HL-60/S4 treated with retinoic acid at 250 ng/mL for 4 days and 3 days (cell line): Measurements from ENCODE around the gene TCL1A.

ENCODE experiments used
- in situ Hi-C: fragments of 300-500 bp; cut with MboI; formaldehyde crosslinking; loops from 2 replicates; pipeline ENCODE4 v1.7.0; 2022; ENCODE audit warnings: low sequenced_read_pairs

The TCL1A gene

GRCh38 chr14:95707327-95707726, 6.6 kb downstream of the TCL1A start:
- in situ Hi-C loops: no loop called here

GRCh38 chr14:95705518-95705917, 8.4 kb downstream of the TCL1A start:
- in situ Hi-C loops: no loop called here

- in situ Hi-C loops: no loop called here
Observed at GRCh38 chr14:95703805-95704204, 10.1 kb downstream of the TCL1A start.

- in situ Hi-C loops: no loop called here
Observed at GRCh38 chr14:95703341-95703740, 10.6 kb downstream of the TCL1A start.

GRCh38 chr14:95701846-95702221, 12.1 kb downstream of the TCL1A start:
- in situ Hi-C loops: no loop called here

- in situ Hi-C loops: no loop called here
Observed at GRCh38 chr14:95700221-95700976, 13.5 kb downstream of the TCL1A start.

GRCh38 chr14:95699412-95699811, 14.5 kb downstream of the TCL1A start:
- in situ Hi-C loops: loop anchor here (25.0 kb wide), 1 partner anchor 262 kb away; no protein-coding TSS in a partner anchor

- in situ Hi-C loops: loop anchor here (25.0 kb wide), 1 partner anchor 261 kb away; no protein-coding TSS in a partner anchor
Observed at GRCh38 chr14:95698287-95698686, 15.6 kb downstream of the TCL1A start.

- in situ Hi-C loops: loop anchor here (25.0 kb wide), 1 partner anchor 260 kb away; no protein-coding TSS in a partner anchor
Observed at GRCh38 chr14:95697764-95698163, 16.2 kb downstream of the TCL1A start.

GRCh38 chr14:95696741-95697140, 17.2 kb downstream of the TCL1A start:
- in situ Hi-C loops: loop anchor here (25.0 kb wide), 1 partner anchor 259 kb away; no protein-coding TSS in a partner anchor

GRCh38 chr14:95695913-95696312, 18.0 kb downstream of the TCL1A start:
- in situ Hi-C loops: loop anchor here (25.0 kb wide), 1 partner anchor 259 kb away; no protein-coding TSS in a partner anchor

- in situ Hi-C loops: loop anchor here (25.0 kb wide), 1 partner anchor 258 kb away; no protein-coding TSS in a partner anchor
Observed at GRCh38 chr14:95695051-95695450, 18.9 kb downstream of the TCL1A start.

GRCh38 chr14:95692109-95692508, 21.8 kb downstream of the TCL1A start:
- in situ Hi-C loops: loop anchor here (25.0 kb wide), 1 partner anchor 255 kb away; no protein-coding TSS in a partner anchor

GRCh38 chr14:95691591-95691990, 22.3 kb downstream of the TCL1A start:
- in situ Hi-C loops: loop anchor here (25.0 kb wide), 1 partner anchor 254 kb away; no protein-coding TSS in a partner anchor

GRCh38 chr14:95690815-95691214, 23.1 kb downstream of the TCL1A start:
- in situ Hi-C loops: loop anchor here (25.0 kb wide), 1 partner anchor 254 kb away; no protein-coding TSS in a partner anchor

- in situ Hi-C loops: loop anchor here (25.0 kb wide), 1 partner anchor 252 kb away; no protein-coding TSS in a partner anchor
Observed at GRCh38 chr14:95689441-95689840, 24.5 kb downstream of the TCL1A start.

GRCh38 chr14:95686935-95687334, 27.0 kb downstream of the TCL1A start:
- in situ Hi-C loops: loop anchor here (25.0 kb wide), 1 partner anchor 250 kb away; no protein-coding TSS in a partner anchor

- in situ Hi-C loops: loop anchor here (25.0 kb wide), 1 partner anchor 249 kb away; no protein-coding TSS in a partner anchor
Observed at GRCh38 chr14:95685978-95686922, 27.7 kb downstream of the TCL1A start, which contains the start of gene TCL1B. TCL1B (plus strand) TSS chr14:95686426; CDS start chr14:95686468, 42 bp downstream.

- in situ Hi-C loops: loop anchor here (25.0 kb wide), 1 partner anchor 246 kb away; no protein-coding TSS in a partner anchor
Observed at GRCh38 chr14:95683793-95684192, 30.1 kb downstream of the TCL1A start.

GRCh38 chr14:95681153-95681552, 32.8 kb downstream of the TCL1A start:
- in situ Hi-C loops: loop anchor here (25.0 kb wide), 1 partner anchor 244 kb away; no protein-coding TSS in a partner anchor
